HG03432 (cell line): Measurements from ENCODE around the gene ZNF324B.
A peak's percentile ranks its signal among the peaks of the same experiment; 100 is the strongest.
"Not testable (repeated sequence)": the region's sequence is repeated elsewhere in the genome, so short reads cannot be mapped to it uniquely, and the experiment has no call there.

Experiments used
- ATAC-seq: cut with Tn5 transposase; IDR thresholded peaks from one replicate; pipeline ENCODE4 v1.9.1; 2021; ENCODE audit warnings: mild to moderate bottlenecking, moderate library complexity; ENCODE audit not compliant: unreplicated experiment

Gene ZNF324B

GRCh38 chr19:58453743-58454142 lies 2.3 kb downstream of the ZNF324B start:
- no peak for ATAC-seq

- no peak for ATAC-seq
These were observed 3.9 kb downstream of the ZNF324B start for GRCh38 chr19:58455306-58455705.

GRCh38 chr19:58456111-58456510 lies 4.7 kb downstream of the ZNF324B start:
- ATAC-seq, result no peak

DNA sequence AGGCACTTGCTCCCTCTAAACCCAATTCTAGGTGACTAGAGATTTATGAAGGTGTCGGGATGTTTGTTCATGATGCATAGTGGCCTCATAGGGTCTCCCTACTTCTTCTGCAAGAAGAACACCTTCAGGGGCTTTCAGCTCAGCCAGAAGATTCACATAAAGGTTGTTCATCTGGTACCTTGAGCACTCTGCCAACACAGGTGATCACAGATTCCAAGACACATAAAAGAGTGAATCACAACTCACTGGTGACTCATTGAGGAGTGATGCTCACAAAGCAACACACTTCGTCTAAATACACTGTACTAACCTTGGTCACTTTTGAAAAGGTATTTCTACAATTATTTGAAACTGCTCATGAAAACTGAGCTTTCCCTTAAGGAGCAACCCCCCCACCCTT lies 8.6 kb downstream of the ZNF324B start:
- ATAC-seq, result no peak

- peak; percentile 15 for ATAC-seq
These were observed 14.8 kb downstream of the ZNF324B start for GRCh38 chr19:58466089-58466759.

DNA sequence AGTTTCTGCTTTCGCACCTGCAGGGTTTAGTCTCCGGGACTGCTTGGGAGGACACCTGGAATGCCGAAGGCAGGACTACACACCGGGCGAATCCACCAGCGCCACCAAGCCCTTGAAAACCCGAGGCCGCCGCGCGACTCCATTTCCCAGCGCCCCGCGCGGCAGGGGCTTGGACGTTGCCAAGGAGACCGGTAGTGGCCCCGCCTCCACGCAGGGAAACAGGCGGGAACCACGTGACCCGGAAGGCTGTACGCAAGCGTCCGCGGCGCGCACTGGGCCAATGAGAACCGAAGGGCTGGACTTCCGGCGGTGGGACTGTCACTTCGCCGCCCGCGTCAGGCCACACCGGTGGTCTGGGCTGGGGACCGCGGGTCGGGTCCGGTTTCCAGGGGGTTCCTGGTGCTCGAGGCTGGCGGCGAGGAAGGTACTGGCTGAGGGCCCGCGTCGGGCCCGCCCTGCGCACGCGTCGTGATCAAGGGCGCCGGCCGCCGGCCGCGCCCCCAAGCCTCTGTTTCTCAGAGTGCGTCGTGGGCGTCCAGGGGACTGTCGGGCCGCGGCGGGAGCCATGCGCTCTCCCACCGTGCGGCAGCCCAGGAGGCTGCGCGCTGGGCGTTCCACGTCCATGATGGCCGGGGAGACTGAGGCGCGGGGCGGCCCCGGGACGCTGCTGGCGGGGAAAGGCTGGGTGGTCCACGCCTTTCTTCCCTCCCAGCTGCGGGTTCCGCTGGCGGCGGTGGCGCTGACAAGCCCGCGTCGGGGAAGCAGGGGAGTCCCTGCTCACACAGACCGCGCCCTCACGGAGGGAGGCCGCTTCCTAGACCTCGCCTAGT lies 15.6 kb downstream of the ZNF324B start, which contains the start of gene ZNF324:
TSS of gene ZNF324 (plus strand) at position 321 of the 830 bp plus-strand sequence. CDS start 2,106 bp downstream, outside the sequence.
- ATAC-seq, result peak; percentile 88

GRCh38 chr19:58468216-58468839 lies 16.9 kb downstream of the ZNF324B start:
- ATAC-seq, result no peak

- no peak for ATAC-seq
These were observed 18.0 kb downstream of the ZNF324B start for GRCh38 chr19:58469241-58470013.

- ATAC-seq, result not testable (repeated sequence)
These were observed 19.6 kb downstream of the ZNF324B start for GRCh38 chr19:58470837-58471543.

DNA sequence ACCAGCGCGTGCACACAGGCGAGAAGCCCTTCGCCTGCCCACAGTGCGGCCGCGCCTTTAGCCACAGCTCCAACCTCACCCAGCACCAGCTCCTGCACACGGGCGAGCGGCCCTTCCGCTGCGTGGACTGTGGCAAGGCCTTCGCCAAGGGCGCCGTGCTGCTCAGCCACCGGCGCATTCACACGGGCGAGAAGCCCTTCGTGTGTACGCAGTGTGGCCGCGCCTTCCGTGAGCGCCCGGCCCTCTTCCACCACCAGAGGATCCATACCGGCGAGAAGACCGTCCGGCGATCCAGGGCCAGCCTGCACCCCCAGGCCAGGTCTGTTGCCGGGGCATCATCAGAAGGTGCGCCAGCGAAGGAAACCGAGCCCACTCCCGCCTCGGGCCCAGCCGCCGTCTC lies 20.3 kb downstream of the ZNF324B start:
- ATAC-seq, result no peak

- ATAC-seq, result no peak
These were observed 22.4 kb downstream of the ZNF324B start for GRCh38 chr19:58473775-58474174.

DNA sequence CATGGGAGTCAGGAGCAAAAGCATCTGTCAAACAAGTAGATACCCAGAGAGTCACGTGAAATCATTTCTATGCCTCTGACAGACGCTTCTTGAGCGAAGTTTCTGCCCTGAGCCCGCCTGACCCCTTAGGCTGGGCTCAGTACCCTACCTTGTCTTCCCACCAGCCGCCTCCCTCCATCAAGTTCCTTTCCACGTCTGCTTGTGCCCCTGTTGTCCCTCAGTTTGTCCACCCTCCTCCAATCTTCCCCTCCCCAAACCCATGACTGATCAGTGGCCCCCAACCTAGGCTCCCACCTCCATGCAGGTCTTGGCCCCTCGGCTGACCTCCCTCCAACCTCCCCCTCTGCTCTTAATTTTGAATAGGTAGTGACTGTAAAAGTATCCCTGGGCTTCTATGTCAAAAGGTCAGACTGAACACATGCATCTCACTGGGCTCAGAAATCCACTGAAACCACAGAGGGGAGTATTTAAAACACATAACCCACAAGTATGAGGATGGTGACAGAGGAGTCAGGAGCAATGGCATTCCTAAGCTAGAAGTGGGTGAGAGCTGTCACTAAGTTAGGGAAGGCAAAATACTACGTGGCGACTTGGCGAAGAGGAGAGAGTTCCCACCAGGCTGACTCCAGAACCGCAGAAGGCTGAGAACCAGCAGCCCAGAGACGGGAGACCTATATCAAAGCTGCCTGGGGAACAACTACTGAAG lies 23.0 kb downstream of the ZNF324B start:
- ATAC-seq, result no peak

- ATAC-seq, result no peak
These were observed 23.7 kb downstream of the ZNF324B start for GRCh38 chr19:58474997-58475713.

DNA sequence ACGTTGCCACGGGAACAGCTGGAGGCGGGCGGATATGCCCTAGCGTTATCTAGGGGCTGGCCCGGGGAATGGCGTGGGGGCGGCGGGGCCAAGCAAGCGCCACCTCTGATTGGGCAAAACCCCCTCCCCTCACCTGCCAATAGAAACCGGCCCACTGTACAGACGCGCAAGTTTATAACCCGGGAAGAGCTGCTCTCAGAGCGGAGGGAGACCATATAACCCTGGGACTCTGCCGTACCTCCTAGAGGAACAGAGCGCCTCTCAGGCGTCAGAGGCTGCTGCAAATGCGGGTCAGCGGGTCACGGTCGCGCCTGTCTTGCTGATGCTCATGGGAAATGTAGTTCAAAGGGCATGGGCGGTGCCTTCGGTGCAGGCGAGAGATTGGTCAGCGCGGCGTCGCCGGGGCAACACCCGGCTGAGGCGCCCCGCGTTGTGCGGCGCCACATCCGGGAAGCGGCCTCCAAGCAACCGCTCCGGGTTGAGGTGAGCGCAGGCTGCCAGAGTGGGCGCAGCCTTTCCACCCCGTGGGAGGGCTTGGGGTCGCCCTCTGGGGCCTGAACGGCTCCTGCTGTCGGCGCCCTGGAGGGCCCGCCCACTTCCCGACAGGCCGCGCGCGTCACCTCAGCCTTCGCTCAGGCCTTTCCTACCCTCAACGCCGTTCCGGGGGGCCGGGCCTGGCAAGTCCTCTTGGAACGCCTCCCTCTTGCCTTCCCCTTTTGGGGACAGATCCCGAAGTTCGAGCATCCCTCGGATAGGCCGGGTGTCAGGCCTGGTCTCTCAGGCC lies 24.5 kb downstream of the ZNF324B start, which contains the start of gene ZNF446:
TSS of gene ZNF446 (plus strand) at position 639 of the 784 bp plus-strand sequence. CDS start 867 bp downstream, outside the sequence.
- peak; percentile 82 for ATAC-seq

- ATAC-seq, result no peak
These were observed 25.1 kb downstream of the ZNF324B start for GRCh38 chr19:58476498-58477015.

GRCh38 chr19:58477130-58477529 lies 25.7 kb downstream of the ZNF324B start:
- ATAC-seq, result no peak

- no peak for ATAC-seq
These were observed 26.4 kb downstream of the ZNF324B start for GRCh38 chr19:58477871-58478270.

DNA sequence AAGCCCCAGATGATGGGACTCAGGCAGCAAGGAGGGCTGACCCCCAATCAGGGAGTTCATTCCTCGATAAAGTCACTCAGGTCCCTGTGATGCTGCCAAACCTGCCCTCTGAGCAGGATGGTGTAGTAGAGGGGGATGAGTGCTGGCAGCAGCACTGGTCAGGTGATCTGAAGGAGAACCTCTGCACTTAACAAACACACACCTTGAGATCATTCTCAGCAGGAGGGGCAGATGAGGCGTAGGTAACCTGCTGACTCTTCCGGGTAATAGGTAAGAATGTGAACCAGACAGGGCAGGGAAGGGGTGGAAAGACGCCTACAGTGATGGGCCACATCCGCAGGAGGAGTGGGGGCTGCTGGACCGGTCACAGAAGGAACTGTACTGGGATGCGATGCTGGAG lies 27.9 kb downstream of the ZNF324B start:
- ATAC-seq, result no peak
